ACC112 (cell line): ENCODE data around the gene SORBS1.

Experiments used
- H2AFZ ChIP-seq: fragments of 200-600 bp; sonication (generic); one replicate; pipeline ENCODE4 v1.6.0; 2017; ENCODE audit warnings: antibody characterized with exemption, low read length; ENCODE audit not compliant: unreplicated experiment
- H3K27ac ChIP-seq: fragments of 200-600 bp; sonication (generic); 2 replicates; pipeline ENCODE4 v1.5.1; 2014; ENCODE audit warnings: low read depth, mild to moderate bottlenecking, antibody characterized with exemption, low read length, moderate library complexity
- H3K27me3 ChIP-seq: fragments of 200-600 bp; sonication (generic); 2 replicates; pipeline ENCODE4 v1.6.1; 2014; ENCODE audit warnings: mild to moderate bottlenecking, antibody characterized with exemption, low read length, moderate library complexity, mixed read lengths; ENCODE audit not compliant: insufficient read depth
- H3K36me3 ChIP-seq: fragments of 200-600 bp; sonication (generic); 2 replicates; pipeline ENCODE4 v1.6.1; 2016; ENCODE audit warnings: mild to moderate bottlenecking, antibody characterized with exemption, low read length, moderate library complexity, mixed read lengths; ENCODE audit not compliant: insufficient read depth
- H3K4me1 ChIP-seq: fragments of 200-600 bp; sonication (generic); one replicate; pipeline ENCODE4 v1.6.1; 2016; ENCODE audit warnings: low read length, mixed read lengths; ENCODE audit not compliant: insufficient read depth, unreplicated experiment, control insufficient read depth
- H3K4me3 ChIP-seq: fragments of 200-600 bp; sonication (generic); 2 replicates; pipeline ENCODE4 v1.5.1; 2014; ENCODE audit warnings: mild to moderate bottlenecking, low read depth, low read length
- H3K79me2 ChIP-seq: fragments of 200-600 bp; sonication (generic); one replicate; pipeline ENCODE4 v1.6.0; 2016; ENCODE audit warnings: low read length; ENCODE audit not compliant: control insufficient read depth, unreplicated experiment, insufficient read depth

The SORBS1 gene

DNA sequence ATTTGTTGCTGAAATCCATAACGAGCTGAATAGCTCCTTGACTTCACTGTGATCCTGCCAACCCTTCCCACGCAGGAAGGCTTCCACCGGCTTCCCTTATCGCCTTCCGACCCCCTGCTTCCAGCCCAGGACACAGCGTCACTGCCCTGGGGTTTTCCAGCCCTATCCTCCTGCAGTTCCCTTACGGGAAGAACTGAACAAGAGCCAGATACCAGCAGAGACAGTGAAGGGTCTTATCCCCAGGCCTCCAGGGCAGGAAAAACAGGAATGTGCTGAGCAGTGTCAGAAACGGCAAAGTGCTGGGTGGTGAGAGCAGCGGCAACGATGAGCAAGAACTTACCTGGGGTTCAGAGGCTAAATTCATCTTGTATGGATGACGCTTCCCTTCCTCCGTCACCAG, 292.7 kb downstream of the SORBS1 start:
- no peak overlapping the region for H3K4me3 ChIP-seq
- peaks cover 14% of the 10 kb centered on the region for H3K79me2 ChIP-seq
- H3K36me3 ChIP-seq, result no peaks in the 10 kb centered on the region
- H2AFZ ChIP-seq, result no peak overlapping the region
- H3K27ac ChIP-seq, result peak overlapping the region; percentile 70
- H3K27me3 ChIP-seq, result no peaks in the 10 kb centered on the region
- H3K4me1 ChIP-seq, result peaks cover 29% of the 10 kb centered on the region

DNA sequence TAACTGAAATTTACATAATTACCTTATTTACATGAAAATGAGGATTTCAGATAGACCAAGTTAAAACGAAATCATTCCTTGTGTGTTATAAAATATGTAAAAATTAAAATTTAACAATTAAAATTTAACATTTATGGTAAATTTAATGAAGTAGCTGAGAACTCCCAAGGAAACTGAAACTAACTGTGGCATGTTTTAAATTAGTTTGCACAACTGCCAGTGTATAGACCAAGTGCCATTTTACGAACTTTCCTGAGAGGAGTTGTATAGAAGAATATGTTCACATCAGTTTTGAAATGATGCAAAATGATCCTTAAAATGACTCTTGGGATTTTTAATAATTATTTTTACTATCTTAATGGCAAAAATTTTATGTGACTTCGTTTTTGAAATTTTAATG, 293.9 kb downstream of the SORBS1 start:
- Histone ChIP-seq H3K27ac (peak overlapping the region; percentile 70), H2AFZ (no peak overlapping the region), H3K27me3 (no peaks in the 10 kb centered on the region), H3K36me3 (no peaks in the 10 kb centered on the region), H3K4me1 (peaks cover 22% of the 10 kb centered on the region), H3K4me3 (no peak overlapping the region), H3K79me2 (peaks cover 8% of the 10 kb centered on the region)

DNA sequence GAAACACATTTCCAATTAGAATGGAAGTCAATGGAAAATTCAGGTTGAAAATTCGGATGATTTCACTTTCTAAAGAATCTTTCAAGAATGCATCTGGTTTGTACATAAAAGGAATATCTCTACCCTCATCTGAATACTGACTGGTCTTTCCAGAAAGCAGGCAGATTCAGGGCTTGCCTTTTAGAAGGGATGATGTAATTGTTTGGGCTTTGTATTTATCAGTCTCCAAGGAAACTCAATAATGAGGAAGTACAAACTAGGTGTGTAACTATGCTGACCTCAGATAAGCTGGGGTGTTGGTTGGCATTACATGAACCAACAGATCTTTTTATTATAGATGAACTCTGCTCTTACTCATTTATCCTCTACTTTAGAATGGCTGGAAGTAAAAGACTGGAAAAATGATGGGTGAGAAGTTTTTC, 294.5 kb downstream of the SORBS1 start:
- peaks cover 22% of the 10 kb centered on the region for H3K4me1 ChIP-seq
- no peak overlapping the region for H3K4me3 ChIP-seq
- peak overlapping the region; percentile 70 for H3K27ac ChIP-seq
- no peak overlapping the region for H2AFZ ChIP-seq
- H3K79me2 ChIP-seq, result peaks cover 7% of the 10 kb centered on the region
- H3K36me3 ChIP-seq, result no peaks in the 10 kb centered on the region
- no peaks in the 10 kb centered on the region for H3K27me3 ChIP-seq

DNA sequence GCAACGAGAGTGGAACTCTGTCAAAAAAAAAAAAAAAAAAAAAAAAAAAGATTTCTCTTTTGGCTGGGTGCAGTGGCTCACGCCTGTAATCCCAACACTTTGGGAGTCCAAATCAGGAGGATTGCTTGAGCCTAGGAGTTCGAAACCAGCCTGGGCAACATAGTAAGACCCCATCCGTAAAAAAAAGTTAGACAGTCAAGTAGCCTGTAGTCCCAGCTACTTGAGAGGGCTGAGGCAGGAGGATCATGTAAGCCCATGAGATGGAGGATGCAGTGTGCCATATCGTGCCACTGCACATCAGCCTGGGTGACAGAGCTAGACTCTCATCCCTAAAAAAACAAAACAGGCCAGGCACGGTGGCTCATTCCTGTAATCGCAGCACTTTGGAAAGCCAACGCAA, 295.6 kb downstream of the SORBS1 start:
- Histone ChIP-seq H3K4me3 (no peak overlapping the region), H3K36me3 (no peaks in the 10 kb centered on the region), H3K79me2 (peaks cover 3% of the 10 kb centered on the region), H3K27me3 (no peaks in the 10 kb centered on the region), H3K27ac (no peak overlapping the region), H2AFZ (no peak overlapping the region), H3K4me1 (peaks cover 33% of the 10 kb centered on the region)

DNA sequence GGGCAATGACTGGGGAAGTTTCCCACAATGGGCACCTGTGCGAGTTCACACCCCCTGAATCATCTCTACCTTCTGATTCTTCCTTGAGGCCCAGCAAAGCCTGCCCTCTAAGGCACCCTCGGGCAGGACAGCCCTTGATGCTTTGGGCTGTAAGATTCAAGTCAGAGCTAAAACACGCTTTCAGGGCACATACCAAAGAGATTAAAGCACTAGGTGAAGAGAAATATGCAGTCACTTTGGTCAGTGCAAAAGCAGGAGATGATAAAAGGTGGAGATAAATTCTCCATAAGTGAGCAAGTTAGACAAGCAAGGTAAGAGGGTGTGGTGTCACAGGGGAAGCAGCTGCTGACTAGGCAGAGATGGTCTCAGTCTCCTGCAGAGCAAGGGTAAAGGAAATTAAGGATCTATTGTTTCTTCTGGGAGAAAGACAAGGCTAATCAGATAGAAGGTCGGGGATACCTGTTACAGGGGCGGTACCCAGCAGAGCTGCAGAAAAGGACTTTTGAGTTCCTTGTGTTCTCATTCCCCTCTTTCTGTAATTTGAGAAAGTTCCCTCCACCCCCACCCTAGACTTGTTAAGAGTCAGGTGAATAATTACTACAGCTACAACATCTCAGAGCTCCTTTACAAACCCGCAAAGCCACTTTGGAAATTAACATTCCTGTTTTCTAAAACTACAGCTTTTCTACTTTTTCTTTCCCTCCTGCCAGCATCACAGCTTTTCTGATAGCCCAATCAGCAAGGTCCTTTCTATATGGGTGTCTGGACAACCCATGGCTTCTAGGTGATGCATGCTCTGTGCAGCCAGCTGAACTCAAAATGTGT, 296.7 kb downstream of the SORBS1 start:
- Histone ChIP-seq H3K79me2 (peaks cover 4% of the 10 kb centered on the region), H3K4me3 (no peak overlapping the region), H3K4me1 (peaks cover 42% of the 10 kb centered on the region), H3K27ac (no peak overlapping the region), H2AFZ (no peak overlapping the region), H3K36me3 (peaks cover 10% of the 10 kb centered on the region), H3K27me3 (no peaks in the 10 kb centered on the region)

DNA sequence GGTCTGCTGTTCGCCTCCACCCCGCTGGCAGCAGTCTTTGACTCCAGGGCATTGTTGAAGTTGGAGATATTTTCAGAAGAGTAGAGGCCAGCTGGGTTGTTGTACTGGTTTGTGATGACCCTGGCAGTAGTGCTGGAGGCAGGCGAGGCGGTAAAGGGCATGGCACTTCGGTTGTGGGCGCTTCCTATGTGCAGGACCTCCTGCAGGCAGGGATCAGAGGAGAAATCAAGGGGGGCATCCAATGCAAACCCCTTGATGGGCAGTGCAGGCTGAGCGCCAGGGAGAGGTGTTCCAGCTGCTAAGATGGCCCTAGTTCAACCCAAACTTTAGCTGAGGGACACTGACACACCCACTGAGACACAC, 297.3 kb downstream of the SORBS1 start:
- H3K4me1 ChIP-seq, result peaks cover 38% of the 10 kb centered on the region
- no peak overlapping the region for H3K27ac ChIP-seq
- H3K36me3 ChIP-seq, result peaks cover 12% of the 10 kb centered on the region

DNA sequence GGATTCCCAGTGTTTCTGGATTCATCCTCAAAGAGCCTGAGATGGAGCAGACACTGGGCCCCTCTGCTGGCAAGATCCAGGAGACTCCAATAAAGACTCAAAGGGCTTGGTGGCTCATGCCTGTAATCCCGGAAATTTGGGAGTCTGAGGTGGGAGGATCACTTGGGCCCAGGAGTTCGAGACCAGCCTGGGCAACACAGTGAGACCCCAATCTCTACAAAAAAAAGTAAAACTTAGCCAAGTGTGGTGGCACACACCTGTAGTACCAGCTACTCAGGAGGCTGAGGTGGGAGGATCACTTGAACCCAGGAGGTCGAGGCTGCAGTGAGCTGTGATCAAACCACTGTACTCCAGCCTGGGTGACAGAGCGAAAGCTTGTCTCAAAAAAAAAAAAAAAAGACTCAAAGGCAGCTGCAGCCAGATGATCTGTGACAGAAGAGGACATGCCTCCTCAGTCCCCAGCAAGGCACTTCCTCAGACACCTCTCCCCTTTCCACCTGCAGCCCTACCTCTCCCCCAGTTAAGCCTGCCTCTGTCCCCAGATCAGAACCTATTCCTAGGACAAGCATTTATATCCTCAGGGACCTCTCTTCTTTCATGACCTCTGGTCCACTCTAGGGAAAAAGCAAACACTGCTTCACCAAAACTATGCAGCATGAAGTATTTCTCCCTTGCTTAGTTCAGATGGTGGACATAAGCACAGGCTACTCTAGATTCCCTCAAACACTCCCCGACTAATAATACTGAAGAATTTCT, 298.2 kb downstream of the SORBS1 start:
- peaks cover 30% of the 10 kb centered on the region for H3K4me1 ChIP-seq
- H3K27me3 ChIP-seq, result no peaks in the 10 kb centered on the region
- no peak overlapping the region for H2AFZ ChIP-seq
- H3K27ac ChIP-seq, result no peak overlapping the region
- H3K36me3 ChIP-seq, result peaks cover 17% of the 10 kb centered on the region
- no peak overlapping the region for H3K4me3 ChIP-seq
- H3K79me2 ChIP-seq, result peaks cover 4% of the 10 kb centered on the region

More for the DNA sequence above, 297.3 kb downstream of the SORBS1 start:
- Histone ChIP-seq H3K79me2 (peaks cover 4% of the 10 kb centered on the region), H3K27me3 (no peaks in the 10 kb centered on the region), H2AFZ (no peak overlapping the region), H3K4me3 (no peak overlapping the region)

DNA sequence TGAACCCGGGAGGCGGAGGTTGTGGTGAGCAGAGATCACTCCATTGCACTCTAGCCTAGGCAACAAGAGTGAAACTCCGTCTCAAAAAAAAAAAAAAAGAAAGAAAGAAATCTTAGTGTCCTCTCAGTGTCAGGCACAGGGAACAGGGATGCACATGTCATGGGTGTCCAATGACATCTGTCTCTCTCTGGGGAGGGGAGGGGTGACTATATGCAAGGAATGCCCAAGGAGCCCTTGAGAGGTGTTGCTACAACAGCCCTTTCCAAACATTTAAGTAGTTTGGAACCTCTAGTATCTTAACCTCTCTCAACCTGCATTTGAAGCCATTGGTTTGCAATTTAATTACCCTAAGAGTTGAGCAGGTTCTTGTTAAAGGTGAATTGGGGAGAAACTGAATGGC, 299.2 kb downstream of the SORBS1 start:
- peaks cover 24% of the 10 kb centered on the region for H3K36me3 ChIP-seq
- peaks cover 26% of the 10 kb centered on the region for H3K4me1 ChIP-seq
- H3K79me2 ChIP-seq, result peaks cover 4% of the 10 kb centered on the region
- no peak overlapping the region for H3K4me3 ChIP-seq
- no peaks in the 10 kb centered on the region for H3K27me3 ChIP-seq
- H2AFZ ChIP-seq, result no peak overlapping the region
- H3K27ac ChIP-seq, result peak overlapping the region; percentile 99
